Prostate gland (tissue), 2 donors: ENCODE measurements around the gene DOK1.

Source experiments
- CTCF ChIP-seq, 4 experiments: fragments of 200-600 bp in 2 of 4; fragments of 450-650 bp in 2 of 4; sonication (generic) in 2 of 4; IDR thresholded peaks; 1 replicate in 3 of 4; 2 replicates in 1 of 4; pipeline ENCODE4 v1.5.1; 2016 to 2019; ENCODE audit warnings: antibody characterized with exemption in 4 of 4, mild to moderate bottlenecking in 2 of 4, moderate library complexity in 2 of 4
- POLR2A ChIP-seq: fragments of 450-650 bp; IDR thresholded peaks from one replicate; pipeline ENCODE4 v1.6.1; 2016; ENCODE audit warnings: antibody characterized with exemption, mild to moderate bottlenecking
- POLR2AphosphoS5 ChIP-seq: sonication (generic); formaldehyde crosslinking; IDR thresholded peaks from one replicate; pipeline ENCODE4 v1.6.1; 2017; ENCODE audit warnings: antibody characterized with exemption

DNA sequence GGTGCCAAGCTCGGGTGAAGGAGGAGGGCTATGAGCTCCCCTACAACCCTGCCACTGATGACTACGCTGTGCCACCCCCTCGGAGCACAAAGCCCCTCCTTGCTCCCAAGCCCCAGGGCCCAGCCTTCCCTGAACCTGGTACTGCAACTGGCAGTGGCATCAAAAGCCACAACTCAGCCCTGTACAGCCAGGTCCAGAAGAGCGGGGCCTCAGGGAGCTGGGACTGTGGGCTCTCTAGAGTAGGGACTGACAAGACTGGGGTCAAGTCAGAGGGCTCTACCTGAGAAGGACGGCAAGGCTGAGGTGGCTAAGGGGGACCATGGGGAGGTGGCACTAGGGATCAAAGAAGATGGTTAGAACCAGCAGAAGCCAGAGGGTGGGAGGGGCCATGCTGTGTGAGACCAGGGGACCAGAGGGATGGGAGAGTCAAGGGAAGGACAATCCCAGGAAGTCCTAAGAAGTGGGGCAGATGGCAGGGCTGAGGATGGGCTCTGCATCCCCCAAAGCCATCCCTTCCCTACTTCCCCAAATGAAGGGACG, 2.4 kb downstream of the DOK1 start:
- no peak for TF ChIP-seq CTCF (IDR thresholded peaks at IDR 0.05)
- TF ChIP-seq POLR2A, result no peak
- no peak for TF ChIP-seq POLR2AphosphoS5
